SW480 (cell line): Measurements from ENCODE around the gene ZFHX2.
"Not testable (repeated sequence)": the region's sequence is repeated elsewhere in the genome, so short reads cannot be mapped to it uniquely, and the experiment has no call there.

Experiments used
- DNase-seq: peaks from one replicate; pipeline ENCODE4 v3.0.0-alpha.2; 2016; ENCODE audit warnings: low spot score

Gene ZFHX2

GRCh38 chr14:23551266-23552028 lies at the start of gene ZFHX2:
Gene ZFHX2 (minus strand): TSS chr14:23551765. CDS start chr14:23535325, 16,440 bp downstream.
- DNase-seq: peak; percentile 68

- DNase-seq: no peak
Observed at GRCh38 chr14:23600806-23601205, 49.2 kb upstream of the ZFHX2 start.

DNA sequence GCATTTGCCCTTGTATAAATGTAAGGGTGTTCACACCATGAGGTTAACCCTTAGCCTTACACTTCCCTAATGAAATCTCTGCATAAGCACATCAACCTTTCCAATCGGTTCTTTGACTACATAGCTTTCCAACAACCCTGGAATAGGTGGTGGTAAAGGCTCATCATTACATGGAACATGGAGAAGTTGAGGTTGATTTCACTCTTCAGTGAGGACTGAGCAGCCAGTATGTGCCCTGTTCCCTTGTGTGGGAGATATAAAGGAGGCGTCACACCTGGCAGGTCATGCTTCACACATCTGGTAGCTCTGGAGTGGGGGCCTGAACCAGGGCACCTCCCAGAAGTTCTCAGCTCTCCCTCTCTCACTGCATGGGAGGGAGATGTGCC lies 48.8 kb upstream of the ZFHX2 start:
- DNase-seq: no peak

- DNase-seq: not testable (repeated sequence)
Observed at GRCh38 chr14:23594191-23594590, 42.6 kb upstream of the ZFHX2 start.

GRCh38 chr14:23590198-23590597 lies 38.6 kb upstream of the ZFHX2 start:
- DNase-seq: no peak

- no peak for DNase-seq
Observed at GRCh38 chr14:23589606-23590005, 38.0 kb upstream of the ZFHX2 start.

DNA sequence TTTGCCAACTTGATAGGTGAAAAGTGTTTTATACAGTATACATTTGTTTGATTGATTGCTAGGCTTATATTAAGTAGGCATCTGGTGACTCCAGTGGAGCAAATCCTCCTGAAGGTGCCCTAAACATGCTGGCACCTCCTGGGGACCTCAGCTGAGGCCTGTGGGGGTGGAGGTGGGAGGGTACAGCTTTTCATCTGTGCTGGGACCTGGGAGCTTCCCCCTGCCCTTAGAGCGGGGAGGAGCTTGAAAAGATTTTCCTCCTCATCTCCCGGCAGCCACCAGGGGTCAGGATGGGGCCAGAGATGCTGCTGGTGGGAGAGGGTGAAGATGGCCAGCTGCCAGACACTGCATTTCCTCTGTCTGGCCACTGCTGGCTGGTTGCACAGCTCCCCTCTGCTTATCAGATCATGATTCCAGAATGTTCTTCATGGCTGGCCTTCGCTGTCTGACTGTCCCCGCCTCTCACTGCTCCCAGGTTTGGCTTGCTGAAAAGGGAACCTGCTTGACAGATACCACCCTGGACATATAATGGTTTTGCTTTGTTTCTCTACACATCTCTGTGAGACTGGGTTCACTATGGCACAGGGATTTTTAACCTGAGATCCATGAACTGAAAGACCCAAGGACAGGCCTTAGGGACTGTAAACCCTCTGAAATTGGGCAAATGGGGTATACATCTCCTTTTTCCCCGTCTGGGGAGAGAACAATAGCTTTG lies 37.5 kb upstream of the ZFHX2 start:
- peak; percentile 82 for DNase-seq

- not testable (repeated sequence) for DNase-seq
Observed at GRCh38 chr14:23584527-23585203, 33.1 kb upstream of the ZFHX2 start.

DNA sequence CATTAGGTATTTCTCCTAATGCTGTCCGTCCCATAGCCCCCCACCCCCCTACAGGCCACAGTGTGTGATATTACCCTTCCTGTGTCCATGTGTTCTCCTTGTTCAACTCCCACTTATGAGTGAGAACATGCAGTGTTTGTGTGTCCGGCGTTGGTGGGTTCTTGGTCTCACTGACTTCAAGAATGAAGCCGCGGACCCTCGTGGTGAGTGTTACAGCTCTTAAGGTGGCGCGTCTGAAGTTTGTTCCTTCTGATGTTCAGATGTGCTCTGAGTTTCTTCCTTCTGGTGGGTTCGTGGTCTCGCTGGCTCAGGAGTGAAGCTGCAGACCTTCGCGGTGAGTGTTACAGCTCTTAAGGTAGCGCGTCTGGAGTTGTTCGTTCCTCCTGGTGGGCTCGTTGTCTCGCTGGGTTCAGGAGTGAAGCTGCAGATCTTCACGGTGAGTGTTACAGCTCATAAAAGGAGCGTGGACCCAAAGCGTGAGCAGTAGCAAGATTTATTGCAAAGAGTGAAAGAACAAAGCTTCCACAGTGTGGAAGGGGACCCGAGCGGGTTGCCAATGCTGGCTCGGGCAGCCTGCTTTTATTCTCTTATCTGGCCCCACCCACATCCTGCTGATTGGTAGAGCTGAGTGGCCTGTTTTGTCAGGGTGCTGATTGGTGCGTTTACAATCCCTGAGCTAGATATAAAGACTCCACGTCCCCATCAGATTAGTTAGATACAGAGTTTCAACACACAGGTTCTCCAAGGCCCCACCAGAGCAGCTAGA lies 32.4 kb upstream of the ZFHX2 start:
- DNase-seq: not testable (repeated sequence)

- no peak for DNase-seq
Observed at GRCh38 chr14:23582906-23583760, 31.6 kb upstream of the ZFHX2 start.

GRCh38 chr14:23580948-23581281 lies 29.4 kb upstream of the ZFHX2 start:
- DNase-seq: peak; percentile 8

GRCh38 chr14:23580152-23580926 lies 28.8 kb upstream of the ZFHX2 start:
- DNase-seq: no peak

DNA sequence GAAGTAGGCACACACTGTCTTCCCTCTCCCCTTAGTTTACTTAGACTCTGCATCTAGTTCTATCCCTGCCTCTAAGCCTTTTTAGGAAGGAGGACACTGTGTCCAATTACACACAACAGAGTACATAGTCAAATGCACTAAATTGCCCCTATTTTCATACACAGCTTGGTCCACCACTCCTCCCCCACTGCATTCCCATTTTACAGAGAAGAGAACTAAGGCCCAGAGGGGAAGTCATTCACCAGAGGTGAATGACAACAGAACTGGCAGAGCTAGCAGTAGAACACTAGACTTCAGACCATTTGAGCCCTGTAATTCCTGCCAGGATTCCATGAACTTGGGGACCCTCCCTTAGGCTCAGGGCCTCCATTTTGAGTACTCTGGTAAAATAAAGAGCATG lies 28.2 kb upstream of the ZFHX2 start:
- no peak for DNase-seq

DNA sequence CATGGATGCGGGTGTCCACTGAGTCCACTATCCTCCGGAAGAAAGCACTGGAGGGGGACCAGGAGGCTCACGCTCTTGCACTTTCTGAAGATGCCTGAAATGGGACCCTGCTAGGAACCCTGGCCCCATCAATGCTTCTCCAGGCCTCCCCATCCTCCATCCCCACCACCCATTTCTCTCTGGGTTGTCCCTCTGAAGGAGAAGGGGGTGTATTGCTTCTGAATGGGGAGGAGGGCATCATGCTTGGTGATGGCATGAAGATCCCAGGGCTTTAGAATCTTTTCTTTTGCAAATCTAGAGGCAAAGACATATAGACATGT lies 27.7 kb upstream of the ZFHX2 start:
- DNase-seq: no peak

- DNase-seq: no peak
Observed at GRCh38 chr14:23578560-23579310, 27.2 kb upstream of the ZFHX2 start, which contains the start of gene JPH4. Gene JPH4 (minus strand): TSS chr14:23578790. CDS start chr14:23577453, 1,337 bp downstream.

DNA sequence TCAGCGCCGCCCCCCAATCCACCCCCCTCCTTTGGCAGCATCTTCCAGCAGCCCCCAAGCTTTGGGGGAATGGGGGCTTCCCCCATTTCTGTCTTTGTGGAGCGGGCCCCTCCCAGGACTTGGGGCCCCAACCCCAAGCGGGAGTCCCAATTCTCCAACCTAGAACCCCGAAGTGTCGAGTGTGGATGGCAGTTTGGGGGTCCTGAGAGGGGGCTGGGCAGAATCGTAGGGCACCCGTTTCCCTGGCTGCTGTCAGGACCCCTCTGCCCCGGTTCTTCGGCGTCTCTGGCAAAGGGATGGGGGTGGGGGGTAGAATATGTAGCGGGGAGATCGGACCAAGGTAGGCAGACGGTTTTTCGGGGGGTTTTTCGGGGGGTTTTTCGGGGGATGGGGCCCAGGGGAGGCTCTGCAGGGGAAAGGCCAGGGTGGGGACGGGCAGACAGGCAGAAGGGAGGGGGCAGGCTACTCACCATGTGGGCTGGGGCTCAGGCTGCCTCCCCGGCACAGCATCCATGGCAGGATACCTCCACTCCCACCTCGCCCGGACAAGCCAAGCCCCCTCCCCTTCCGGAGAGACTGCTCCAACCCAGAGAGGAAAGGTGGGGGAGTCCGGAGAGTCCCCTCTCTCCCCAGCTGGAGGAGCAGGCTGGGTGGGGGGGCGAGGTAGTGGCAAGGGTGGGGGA lies 26.3 kb upstream of the ZFHX2 start:
- DNase-seq: no peak

- DNase-seq: no peak
Observed at GRCh38 chr14:23577004-23577681, 25.6 kb upstream of the ZFHX2 start.

GRCh38 chr14:23573384-23574015 lies 21.9 kb upstream of the ZFHX2 start:
- no peak for DNase-seq
